ENCODE results near the gene SMIM30. TPM values are rescaled to one million over a fixed set of nuclear protein-coding genes. Genes with fewer than 3 reads are reported as not detected.

The SMIM30 gene
- total RNA-seq, result 16.9 TPM

GRCh38 chr7:113118074-113118959 lies at the start of gene SMIM30:
Gene SMIM30 (minus strand): TSS chr7:113118554. CDS start chr7:113117578, 976 bp downstream.

GRCh38 chr7:113086431-113086888 lies 31.9 kb downstream of the SMIM30 start, which contains the start of gene GPR85:
Gene GPR85 (minus strand): TSS chr7:113086827. CDS start chr7:113084721, 2,106 bp downstream.

Other genes with a start within 250 kb of the SMIM30 start
- 156 TPM for gene GPR85, start 31.7 kb downstream of the SMIM30 start, total RNA-seq